OCI-LY3 (cell line): Measurements from ENCODE around the gene BLCAP.

Experiments used
- EZH2phosphoT487 ChIP-seq: fragments of 200-600 bp; shearing (Covaris generic); IDR thresholded peaks from 2 replicates; pipeline ENCODE4 v1.6.1; 2018; ENCODE audit warnings: antibody characterized with exemption, mixed run types, low read depth
- TF ChIP-seq, protein P1 (sequence below): fragments of 200-600, 300-600 bp; sonication (generic); IDR thresholded peaks from 2 replicates; pipeline ENCODE4 v1.5.1; 2014; ENCODE audit warnings: antibody characterized with exemption, low read length, low read depth

DNA sequence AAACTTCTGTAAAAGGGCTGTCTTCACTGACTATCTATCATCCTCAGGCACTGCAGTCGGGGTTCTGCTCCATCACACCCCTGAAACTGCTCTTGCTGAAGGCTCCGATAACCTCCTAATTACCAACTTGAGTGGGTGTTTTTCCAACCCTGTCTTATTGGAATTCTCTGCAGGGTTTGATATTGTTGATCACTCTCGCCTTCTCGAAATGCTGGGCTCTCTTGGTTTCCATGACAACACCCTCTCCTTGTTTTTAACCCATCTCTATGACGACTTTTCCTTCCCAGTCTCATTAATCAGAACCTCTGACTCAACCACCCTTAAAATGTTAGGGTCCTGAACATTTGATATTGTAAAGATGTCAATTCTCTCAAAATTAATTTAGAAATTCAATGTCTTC, 46.1 kb downstream of the BLCAP start:
- TF ChIP-seq, protein P1, sequence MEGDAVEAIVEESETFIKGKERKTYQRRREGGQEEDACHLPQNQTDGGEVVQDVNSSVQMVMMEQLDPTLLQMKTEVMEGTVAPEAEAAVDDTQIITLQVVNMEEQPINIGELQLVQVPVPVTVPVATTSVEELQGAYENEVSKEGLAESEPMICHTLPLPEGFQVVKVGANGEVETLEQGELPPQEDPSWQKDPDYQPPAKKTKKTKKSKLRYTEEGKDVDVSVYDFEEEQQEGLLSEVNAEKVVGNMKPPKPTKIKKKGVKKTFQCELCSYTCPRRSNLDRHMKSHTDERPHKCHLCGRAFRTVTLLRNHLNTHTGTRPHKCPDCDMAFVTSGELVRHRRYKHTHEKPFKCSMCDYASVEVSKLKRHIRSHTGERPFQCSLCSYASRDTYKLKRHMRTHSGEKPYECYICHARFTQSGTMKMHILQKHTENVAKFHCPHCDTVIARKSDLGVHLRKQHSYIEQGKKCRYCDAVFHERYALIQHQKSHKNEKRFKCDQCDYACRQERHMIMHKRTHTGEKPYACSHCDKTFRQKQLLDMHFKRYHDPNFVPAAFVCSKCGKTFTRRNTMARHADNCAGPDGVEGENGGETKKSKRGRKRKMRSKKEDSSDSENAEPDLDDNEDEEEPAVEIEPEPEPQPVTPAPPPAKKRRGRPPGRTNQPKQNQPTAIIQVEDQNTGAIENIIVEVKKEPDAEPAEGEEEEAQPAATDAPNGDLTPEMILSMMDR: no peak
- TF ChIP-seq EZH2phosphoT487: no peak
